ENCODE data around the gene HSPA8. TPM values are rescaled to one million over a fixed set of nuclear protein-coding genes. Genes with fewer than 3 reads are reported as not detected.

HSPA8 gene
- total and polyA plus RNA-seq, 2 of the 13 experiments (the other 11 are each of a cell fraction or from before 2014, with no cell fraction given) = 936 to 2,151 TPM

GRCh38 chr11:123062892-123063825 lies 1.2 kb upstream of the HSPA8 start (continued):
- TF ChIP-seq SNAPC2 (CRISPR knock-in tag; IDR thresholded peaks at IDR 0.05) (no peak), KIAA2018 (CRISPR knock-in tag; IDR thresholded peaks at IDR 0.05; ENCODE audit: borderline replicate concordance) (no peak), HOXA3 (CRISPR knock-in tag; IDR thresholded peaks at IDR 0.05) (peak; percentile 6; the same call in 1 of the 2 replicates), TEF (CRISPR knock-in tag; IDR thresholded peaks at IDR 0.05) (0 out of 2 replicates have a peak, but pooled peaks have one; percentile 11), ZNF136 (CRISPR knock-in tag; IDR thresholded peaks at IDR 0.05; ENCODE audit: low read depth) (no peak), SNAPC4 (CRISPR knock-in tag; IDR thresholded peaks at IDR 0.05) (no peak), FIP1L1 (IDR thresholded peaks at IDR 0.05; ENCODE audit: borderline replicate concordance, insufficient read depth, low read depth, low read length) (0 out of 2 replicates have a peak, but pooled peaks have one; percentile 17), SIN3B (IDR thresholded peaks at IDR 0.05; ENCODE audit: low read length) (no peak), AHR (CRISPR knock-in tag; IDR thresholded peaks at IDR 0.05) (no peak), BCL6 (CRISPR knock-in tag; IDR thresholded peaks at IDR 0.05) (0 out of 2 replicates have a peak, but pooled peaks have one; percentile 14), ZNF230 (CRISPR knock-in tag; IDR thresholded peaks at IDR 0.05) (no peak), SP1 (IDR thresholded peaks at IDR 0.05) (no peak), SP1 (CRISPR knock-in tag; IDR thresholded peaks at IDR 0.05) (no peak), PRPF4 (IDR thresholded peaks at IDR 0.05; ENCODE audit: low read depth, low read length, poor library complexity, severe bottlenecking) (no peak), NPAS2 (CRISPR knock-in tag; IDR thresholded peaks at IDR 0.05; ENCODE audit: borderline replicate concordance) (no peak)
